ENCODE measurements around the gene GNL2.
"Not testable (repeated sequence)": the region's sequence is repeated elsewhere in the genome, so short reads cannot be mapped to it uniquely, and the experiment has no call there.

GNL2 gene

GRCh38 chr1:37599940-37600339 is 4.2 kb upstream of the GNL2 start:
- no peak for DNase-seq
- TF ChIP-seq POLR2A (IDR thresholded peaks at IDR 0.05; ENCODE audit: low read length) = no peak
- TF ChIP-seq GATA1 (IDR thresholded peaks at IDR 0.05; ENCODE audit: low read depth, low read length) = no peak

- no peak for DNase-seq
Measured at GRCh38 chr1:37596182-37596667, 488 bp upstream of the GNL2 start.

GRCh38 chr1:37593726-37594125 is 2.0 kb downstream of the GNL2 start:
- no peak for DNase-seq
- TF ChIP-seq POLR2A (IDR thresholded peaks at IDR 0.05; ENCODE audit: low read length) (no peak), GATA1 (IDR thresholded peaks at IDR 0.05; ENCODE audit: low read depth, low read length) (no peak)

More at GRCh38 chr1:37596182-37596667, 488 bp upstream of the GNL2 start:
- TF ChIP-seq POLR2A (IDR thresholded peaks at IDR 0.05; ENCODE audit: low read length) (no peak), GATA1 (IDR thresholded peaks at IDR 0.05; ENCODE audit: low read depth, low read length) (no peak)

- no peak for TF ChIP-seq POLR2A (IDR thresholded peaks at IDR 0.05; ENCODE audit: low read length)
- DNase-seq = no peak
Measured at GRCh38 chr1:37588939-37589338, 6.8 kb downstream of the GNL2 start.

GRCh38 chr1:37584544-37584943 is 11.2 kb downstream of the GNL2 start:
- DNase-seq = not testable (repeated sequence)

- TF ChIP-seq POLR2A (IDR thresholded peaks at IDR 0.05; ENCODE audit: low read length) = no peak
- no peak for TF ChIP-seq GATA1 (IDR thresholded peaks at IDR 0.05; ENCODE audit: low read depth, low read length)
- DNase-seq = no peak
Measured at GRCh38 chr1:37575692-37576091, 20.0 kb downstream of the GNL2 start.

- no peak for DNase-seq
Measured at GRCh38 chr1:37574834-37575480, 20.8 kb downstream of the GNL2 start.

GRCh38 chr1:37570528-37571334 is 25.0 kb downstream of the GNL2 start:
- DNase-seq = no peak
- no peak for TF ChIP-seq POLR2A (IDR thresholded peaks at IDR 0.05; ENCODE audit: low read length)
- no peak for TF ChIP-seq GATA1 (IDR thresholded peaks at IDR 0.05; ENCODE audit: low read depth, low read length)

More at GRCh38 chr1:37574834-37575480, 20.8 kb downstream of the GNL2 start:
- TF ChIP-seq GATA1 (IDR thresholded peaks at IDR 0.05; ENCODE audit: low read depth, low read length) = no peak
- TF ChIP-seq POLR2A (IDR thresholded peaks at IDR 0.05; ENCODE audit: low read length) = no peak

GRCh38 chr1:37567023-37567422 is 28.7 kb downstream of the GNL2 start:
- TF ChIP-seq GATA1 (IDR thresholded peaks at IDR 0.05; ENCODE audit: low read depth, low read length) = no peak
- no peak for TF ChIP-seq POLR2A (IDR thresholded peaks at IDR 0.05; ENCODE audit: low read length)
- DNase-seq = no peak

- DNase-seq = no peak
- TF ChIP-seq GATA1 (IDR thresholded peaks at IDR 0.05; ENCODE audit: low read depth, low read length) = no peak
- TF ChIP-seq POLR2A (IDR thresholded peaks at IDR 0.05; ENCODE audit: low read length) = no peak
Measured at GRCh38 chr1:37564892-37565291, 30.8 kb downstream of the GNL2 start.

- DNase-seq = peak; percentile 32 to 60
Measured at GRCh38 chr1:37562984-37563383, 32.8 kb downstream of the GNL2 start.

GRCh38 chr1:37561133-37562132 is 34.3 kb downstream of the GNL2 start:
- DNase-seq = peak; percentile 44 to 65
- TF ChIP-seq GATA1 (IDR thresholded peaks at IDR 0.05; ENCODE audit: low read depth, low read length) (no peak), POLR2A (IDR thresholded peaks at IDR 0.05; ENCODE audit: low read length) (no peak)

More at GRCh38 chr1:37562984-37563383, 32.8 kb downstream of the GNL2 start:
- TF ChIP-seq GATA1 (IDR thresholded peaks at IDR 0.05; ENCODE audit: low read depth, low read length) (no peak), POLR2A (IDR thresholded peaks at IDR 0.05; ENCODE audit: low read length) (no peak)

- DNase-seq = no peak
- TF ChIP-seq POLR2A (IDR thresholded peaks at IDR 0.05; ENCODE audit: low read length) (no peak), GATA1 (IDR thresholded peaks at IDR 0.05; ENCODE audit: low read depth, low read length) (no peak)
Measured at GRCh38 chr1:37560401-37561132, 35.2 kb downstream of the GNL2 start.

- peak; percentile 34 to 76 for DNase-seq
Measured at GRCh38 chr1:37559957-37560379, 35.8 kb downstream of the GNL2 start.

Data from erythroblast (primary cell).